ENCODE results near the gene GAP43. TPM values are rescaled to one million over a fixed set of nuclear protein-coding genes. Genes with fewer than 3 reads are reported as not detected.
A peak's percentile ranks its signal among the peaks of the same experiment; 100 is the strongest.

GAP43 gene
- total RNA-seq, 1 donor = not detected

DNA sequence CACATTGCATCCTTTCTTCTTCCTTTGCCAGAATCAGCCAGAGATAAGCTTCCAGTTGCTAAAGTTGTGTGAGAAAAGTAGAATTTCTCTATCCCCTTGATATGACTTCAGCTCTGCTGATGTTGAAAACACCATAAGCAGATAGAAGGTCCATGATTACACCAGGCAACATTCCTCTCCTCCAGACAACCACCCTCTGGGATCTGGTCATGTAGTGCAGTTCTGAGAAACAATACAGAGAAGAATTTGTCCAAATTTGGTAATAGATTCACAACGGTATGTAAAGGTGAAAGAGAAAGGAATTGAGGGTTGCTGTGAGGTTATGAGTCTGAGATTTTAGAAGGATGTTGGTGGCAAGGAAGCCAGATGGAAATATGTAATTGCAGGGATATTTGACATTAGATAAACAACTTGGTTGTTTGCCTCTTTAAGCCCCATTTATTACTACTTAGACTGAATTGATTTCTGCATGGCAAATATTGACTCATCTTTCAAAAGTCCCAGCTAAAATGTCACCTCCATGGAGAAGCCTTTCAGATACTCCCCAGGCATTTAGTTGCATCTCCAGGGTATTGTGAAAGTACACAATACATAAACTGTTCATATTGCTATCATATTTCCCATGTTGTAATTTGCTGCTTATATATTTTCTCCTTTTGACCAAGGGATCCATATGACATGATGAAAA, 134.9 kb downstream of the GAP43 start:
- no peak for DNase-seq (ENCODE audit: low read depth)
- no peak overlapping the region for H3K4me3 ChIP-seq (ENCODE audit: low read depth, low read length)
- no peak for TF ChIP-seq CTCF (IDR thresholded peaks at IDR 0.05; ENCODE audit: insufficient read depth, low read depth, low read length)

GRCh38 chr3:115760716-115761115, 137.4 kb downstream of the GAP43 start:
- no peak overlapping the region for H3K4me3 ChIP-seq (ENCODE audit: low read depth, low read length)
- no peak for DNase-seq (ENCODE audit: low read depth)
- TF ChIP-seq CTCF (IDR thresholded peaks at IDR 0.05; ENCODE audit: insufficient read depth, low read depth, low read length) = no peak

DNA sequence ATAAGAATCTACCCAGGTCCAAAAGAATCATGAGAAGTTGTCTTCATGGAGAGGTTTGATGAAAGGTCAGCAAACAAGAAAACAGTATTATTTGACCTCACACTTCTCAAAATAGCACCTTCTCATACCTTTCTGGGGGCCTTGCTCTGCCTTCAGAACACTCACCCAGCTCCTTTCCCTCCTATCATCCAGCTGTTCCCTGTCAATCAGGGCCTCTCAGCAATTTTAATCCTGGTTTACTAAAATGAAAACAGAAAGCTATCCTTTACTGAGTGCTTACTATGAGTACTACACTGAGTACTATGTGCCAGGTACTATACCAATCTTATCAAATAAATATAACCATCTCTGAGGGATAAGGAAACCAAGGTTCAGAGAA, 138.6 kb downstream of the GAP43 start:
- no peak for TF ChIP-seq CTCF (IDR thresholded peaks at IDR 0.05; ENCODE audit: insufficient read depth, low read depth, low read length)
- DNase-seq (ENCODE audit: low read depth) = no peak
- H3K4me3 ChIP-seq (ENCODE audit: low read depth, low read length) = no peak overlapping the region

DNA sequence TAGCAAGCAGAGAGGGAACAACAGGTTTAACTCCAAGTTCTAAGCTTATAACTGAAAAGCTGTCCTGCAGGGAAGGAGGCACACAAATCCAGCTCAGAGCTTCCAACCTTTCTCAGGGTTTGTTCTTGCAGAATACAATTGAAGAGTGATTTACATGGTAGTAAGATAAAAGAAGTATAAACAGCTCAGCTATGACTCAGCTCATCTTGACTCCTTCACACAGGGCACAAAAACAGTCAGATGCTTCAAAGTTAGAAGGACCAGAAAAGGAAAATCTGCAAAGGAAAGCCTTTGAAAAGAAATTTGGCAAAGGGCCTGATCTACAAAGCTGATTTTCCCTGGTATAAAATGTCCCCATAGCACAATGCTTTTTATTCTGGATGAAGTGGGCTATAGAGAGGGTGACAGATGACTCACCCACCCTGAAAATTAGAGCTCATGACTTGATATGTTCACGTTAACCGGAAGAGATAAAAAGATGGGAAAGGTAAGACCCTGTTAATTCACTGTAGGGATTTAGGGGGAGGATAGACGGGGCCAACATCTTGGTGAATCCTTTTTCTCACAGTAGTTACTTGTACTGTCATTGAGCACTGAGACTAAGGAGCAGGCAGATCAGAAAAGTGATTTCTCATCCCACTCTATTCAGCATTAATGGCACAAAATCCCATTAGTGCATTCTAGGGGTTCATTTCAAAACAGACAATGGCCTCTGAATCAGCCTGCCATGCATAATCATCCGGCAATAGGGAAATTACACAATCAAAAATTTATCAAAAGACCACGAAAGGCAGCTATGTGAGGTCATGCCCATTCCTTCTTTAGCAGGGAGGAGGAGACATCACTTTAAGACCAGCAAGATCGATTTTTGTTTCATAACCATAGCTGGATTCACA, 143.5 kb downstream of the GAP43 start:
- TF ChIP-seq CTCF (IDR thresholded peaks at IDR 0.05; ENCODE audit: insufficient read depth, low read depth, low read length) = no peak
- H3K4me3 ChIP-seq (ENCODE audit: low read depth, low read length) = no peak overlapping the region
- DNase-seq (ENCODE audit: low read depth) = peak; percentile 64

DNA sequence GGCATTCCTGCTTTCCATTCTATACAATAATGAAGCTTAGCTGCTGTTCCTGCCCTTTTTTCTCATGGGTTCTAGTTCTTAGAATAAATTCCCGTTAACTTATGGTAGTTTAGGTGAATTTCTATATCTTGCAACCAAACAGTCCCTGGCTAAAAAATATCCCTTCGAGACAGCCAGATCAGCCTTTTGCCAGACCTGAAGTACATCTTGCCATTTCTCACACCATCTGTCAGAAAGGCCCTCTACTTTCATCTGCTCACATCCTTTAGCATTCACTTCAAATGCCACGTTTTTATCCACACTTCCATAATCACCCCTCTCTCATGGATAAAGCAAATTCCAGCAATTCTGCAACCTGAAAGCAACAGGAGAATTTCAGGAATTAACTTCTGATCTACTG, 145.4 kb downstream of the GAP43 start:
- no peak for TF ChIP-seq CTCF (IDR thresholded peaks at IDR 0.05; ENCODE audit: insufficient read depth, low read depth, low read length)

More for the DNA sequence above, 145.4 kb downstream of the GAP43 start:
- DNase-seq (ENCODE audit: low read depth) = no peak
- H3K4me3 ChIP-seq (ENCODE audit: low read depth, low read length) = no peak overlapping the region

Data from fibroblast of villous mesenchyme (primary cell).